SK-N-SH treated with all-trans-retinoic acid at 6 μM for 48 hours (cell line): Measurements from ENCODE around the gene BRD4.

Experiments
- ATAC-seq: fragments of 200-7000 bp; cut with Tn5 transposase; 3 replicates; pipeline ENCODE4 v1.9.1; 2020; ENCODE audit warnings: mild to moderate bottlenecking, moderate library complexity
- ARNTL ChIP-seq: fragments of 450-650 bp; formaldehyde crosslinking; IDR thresholded peaks from 2 replicates; pipeline ENCODE4 v1.5.0; 2020; ENCODE audit warnings: low read depth, mild to moderate bottlenecking, moderate library complexity, borderline replicate concordance
- BACH2 ChIP-seq: fragments of 250-450 bp; sonication (Bioruptor Pico); IDR thresholded peaks from 2 replicates; pipeline ENCODE4 v1.9.0; 2021; ENCODE audit warnings: mild to moderate bottlenecking, borderline replicate concordance
- CSDC2 ChIP-seq: fragments of 250-450 bp; sonication (Bioruptor Pico); IDR thresholded peaks from 2 replicates; pipeline ENCODE4 v1.5.0; 2020; ENCODE audit warnings: mild to moderate bottlenecking, moderate library complexity
- ESRRG ChIP-seq: fragments of 250-450 bp; sonication (Bioruptor Pico); IDR thresholded peaks from 2 replicates; pipeline ENCODE4 v1.6.1; 2021; ENCODE audit warnings: mild to moderate bottlenecking
- GLIS3 ChIP-seq: fragments of 250-450 bp; sonication (Bioruptor Pico); IDR thresholded peaks from 2 replicates; pipeline ENCODE4 v1.5.0; 2020; ENCODE audit warnings: mild to moderate bottlenecking, moderate library complexity
- ISL1 ChIP-seq: fragments of 250-450 bp; sonication (Bioruptor Pico); IDR thresholded peaks from 2 replicates; pipeline ENCODE4 v2.1.2; 2022; ENCODE audit warnings: mild to moderate bottlenecking, moderate library complexity
- OSR1 ChIP-seq: fragments of 250-450 bp; sonication (Bioruptor Pico); IDR thresholded peaks from 2 replicates; pipeline ENCODE4 v1.8.0; 2022; ENCODE audit warnings: moderate library complexity, mild to moderate bottlenecking, inconsistent platforms
- PPARA ChIP-seq: fragments of 250-450 bp; sonication (Bioruptor Pico); IDR thresholded peaks from 2 replicates; pipeline ENCODE4 v1.5.0; 2020; ENCODE audit warnings: mild to moderate bottlenecking, borderline replicate concordance
- SNAI2 ChIP-seq: fragments of 250-450 bp; sonication (Bioruptor Pico); IDR thresholded peaks from 2 replicates; pipeline ENCODE4 v1.5.0; 2020; ENCODE audit warnings: mild to moderate bottlenecking, moderate library complexity
- TOX ChIP-seq: fragments of 250-450 bp; sonication (Bioruptor Pico); IDR thresholded peaks from 2 replicates; pipeline ENCODE4 v1.8.0; 2021; ENCODE audit warnings: mild to moderate bottlenecking, moderate library complexity, borderline replicate concordance
- ZC3H10 ChIP-seq: fragments of 250-450 bp; sonication (Bioruptor Pico); IDR thresholded peaks from 2 replicates; pipeline ENCODE4 v1.5.1; 2021; ENCODE audit warnings: mild to moderate bottlenecking, moderate library complexity
- ZFP3 ChIP-seq: fragments of 250-450 bp; sonication (Bioruptor Pico); IDR thresholded peaks from 2 replicates; pipeline ENCODE4 v1.5.0; 2020; ENCODE audit warnings: mild to moderate bottlenecking, moderate library complexity
- ZFP30 ChIP-seq: fragments of 450-650 bp; formaldehyde crosslinking; IDR thresholded peaks from 2 replicates; pipeline ENCODE4 v1.5.0; 2022; ENCODE audit warnings: mild to moderate bottlenecking, moderate library complexity
- ZNF565 ChIP-seq: fragments of 450-650 bp; formaldehyde crosslinking; conservative IDR thresholded peaks from 2 replicates; pipeline ENCODE4 v1.5.0; 2020; ENCODE audit warnings: low read depth, mild to moderate bottlenecking, moderate library complexity
- ZNF70 ChIP-seq: fragments of 450-650 bp; formaldehyde crosslinking; IDR thresholded peaks from 2 replicates; pipeline ENCODE4 v1.5.0; 2020; ENCODE audit warnings: mild to moderate bottlenecking, moderate library complexity
- ZNF8 ChIP-seq: fragments of 450-650 bp; formaldehyde crosslinking; IDR thresholded peaks from 2 replicates; pipeline ENCODE4 v1.5.0; 2020; ENCODE audit warnings: mild to moderate bottlenecking, moderate library complexity
- TF ChIP-seq, protein P1 (sequence below): fragments of 250-450 bp; sonication (Bioruptor Pico); IDR thresholded peaks from 2 replicates; pipeline ENCODE4 v1.5.1; 2020; ENCODE audit warnings: low read depth, mild to moderate bottlenecking, moderate library complexity
- TF ChIP-seq, protein P2 (sequence below): fragments of 250-450 bp; sonication (Bioruptor Pico); IDR thresholded peaks from 2 replicates; pipeline ENCODE4 v1.5.1; 2021; ENCODE audit warnings: mild to moderate bottlenecking, moderate library complexity
- TF ChIP-seq, protein P3 (sequence below): fragments of 250-450 bp; sonication (Bioruptor Pico); IDR thresholded peaks from 2 replicates; pipeline ENCODE4 v1.5.0; 2020; ENCODE audit warnings: mild to moderate bottlenecking, moderate library complexity
- TF ChIP-seq, protein P4 (sequence below): fragments of 250-450 bp; sonication (Bioruptor Pico); IDR thresholded peaks from 2 replicates; pipeline ENCODE4 v1.8.0; 2021; ENCODE audit warnings: low read depth, mild to moderate bottlenecking, moderate library complexity, borderline replicate concordance

The BRD4 gene

DNA sequence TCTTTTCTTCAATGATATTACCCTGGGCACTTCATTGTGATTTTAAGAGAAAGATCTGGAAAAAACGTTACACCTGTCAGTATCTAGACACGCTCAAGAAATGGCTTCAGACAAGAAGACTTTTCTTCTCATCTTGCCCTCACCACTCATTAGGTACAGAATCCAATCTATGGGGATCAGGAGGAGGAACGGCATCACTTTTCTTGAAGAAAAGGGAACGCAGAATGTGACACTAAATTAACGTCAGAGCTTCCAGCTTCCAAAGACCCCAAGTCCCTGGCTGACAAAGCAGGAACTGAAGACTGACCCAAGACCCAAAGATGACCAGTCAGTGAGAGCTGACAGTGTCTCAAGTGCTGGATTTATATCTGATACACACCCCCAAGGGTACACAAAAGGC is 48.2 kb downstream of the BRD4 start:
- ATAC-seq, result no peak
- TF ChIP-seq ZNF8 (no peak), ZC3H10 (CRISPR knock-in tag) (no peak), ARNTL (CRISPR knock-in tag) (no peak), ZFP30 (CRISPR knock-in tag) (no peak), PPARA (CRISPR knock-in tag) (no peak)
- TF ChIP-seq, protein P1, sequence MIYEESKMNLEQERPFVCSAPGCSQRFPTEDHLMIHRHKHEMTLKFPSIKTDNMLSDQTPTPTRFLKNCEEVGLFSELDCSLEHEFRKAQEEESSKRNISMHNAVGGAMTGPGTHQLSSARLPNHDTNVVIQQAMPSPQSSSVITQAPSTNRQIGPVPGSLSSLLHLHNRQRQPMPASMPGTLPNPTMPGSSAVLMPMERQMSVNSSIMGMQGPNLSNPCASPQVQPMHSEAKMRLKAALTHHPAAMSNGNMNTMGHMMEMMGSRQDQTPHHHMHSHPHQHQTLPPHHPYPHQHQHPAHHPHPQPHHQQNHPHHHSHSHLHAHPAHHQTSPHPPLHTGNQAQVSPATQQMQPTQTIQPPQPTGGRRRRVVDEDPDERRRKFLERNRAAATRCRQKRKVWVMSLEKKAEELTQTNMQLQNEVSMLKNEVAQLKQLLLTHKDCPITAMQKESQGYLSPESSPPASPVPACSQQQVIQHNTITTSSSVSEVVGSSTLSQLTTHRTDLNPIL (CRISPR knock-in tag), result no peak

DNA sequence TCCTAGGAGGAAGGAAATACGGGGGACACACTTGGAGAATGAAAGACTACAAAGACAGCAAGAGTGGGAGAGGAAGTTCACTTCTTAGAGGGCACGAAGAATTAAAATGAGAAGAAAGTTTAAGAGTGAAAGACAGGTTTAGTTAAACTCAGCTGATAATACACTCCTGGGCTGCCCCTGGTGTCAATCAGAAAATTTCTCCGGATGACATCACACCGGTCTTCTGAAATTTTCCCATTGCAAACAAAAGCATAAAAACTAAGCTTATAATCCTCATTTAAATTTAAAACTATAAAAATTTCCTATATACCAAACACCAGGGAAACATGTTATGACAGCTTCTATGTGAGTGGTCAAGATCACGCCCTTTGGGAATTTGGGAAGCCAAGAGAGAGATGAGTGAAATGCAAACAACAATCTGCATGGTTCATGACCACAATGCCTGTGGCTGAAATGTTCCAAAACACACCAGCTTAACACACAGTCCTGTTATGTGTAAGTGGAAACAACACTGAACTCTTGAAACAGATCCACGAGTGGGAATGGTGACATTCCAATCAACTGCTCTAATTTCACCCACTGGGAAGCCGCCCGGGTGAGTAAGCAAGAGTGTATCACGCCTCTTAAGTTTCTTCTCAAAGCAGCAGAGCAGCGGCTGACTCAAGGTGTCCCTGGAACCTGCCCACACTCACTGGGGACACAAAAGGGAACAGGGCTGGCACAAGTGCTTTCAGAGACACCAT is 49.0 kb downstream of the BRD4 start:
- no peak for ATAC-seq
- TF ChIP-seq ZFP3 (CRISPR knock-in tag) (no peak), CSDC2 (no peak), ZNF565 (CRISPR knock-in tag) (no peak), PPARA (CRISPR knock-in tag) (no peak), OSR1 (no peak), ZFP30 (CRISPR knock-in tag) (no peak), GLIS3 (CRISPR knock-in tag) (no peak), BACH2 (no peak), ISL1 (no peak), SNAI2 (CRISPR knock-in tag) (no peak), ESRRG (no peak), ARNTL (CRISPR knock-in tag) (no peak)
- TF ChIP-seq, protein P2, sequence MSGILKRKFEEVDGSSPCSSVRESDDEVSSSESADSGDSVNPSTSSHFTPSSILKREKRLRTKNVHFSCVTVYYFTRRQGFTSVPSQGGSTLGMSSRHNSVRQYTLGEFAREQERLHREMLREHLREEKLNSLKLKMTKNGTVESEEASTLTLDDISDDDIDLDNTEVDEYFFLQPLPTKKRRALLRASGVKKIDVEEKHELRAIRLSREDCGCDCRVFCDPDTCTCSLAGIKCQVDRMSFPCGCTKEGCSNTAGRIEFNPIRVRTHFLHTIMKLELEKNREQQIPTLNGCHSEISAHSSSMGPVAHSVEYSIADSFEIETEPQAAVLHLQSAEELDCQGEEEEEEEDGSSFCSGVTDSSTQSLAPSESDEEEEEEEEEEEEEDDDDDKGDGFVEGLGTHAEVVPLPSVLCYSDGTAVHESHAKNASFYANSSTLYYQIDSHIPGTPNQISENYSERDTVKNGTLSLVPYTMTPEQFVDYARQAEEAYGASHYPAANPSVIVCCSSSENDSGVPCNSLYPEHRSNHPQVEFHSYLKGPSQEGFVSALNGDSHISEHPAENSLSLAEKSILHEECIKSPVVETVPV, result no peak
- TF ChIP-seq, protein P3, sequence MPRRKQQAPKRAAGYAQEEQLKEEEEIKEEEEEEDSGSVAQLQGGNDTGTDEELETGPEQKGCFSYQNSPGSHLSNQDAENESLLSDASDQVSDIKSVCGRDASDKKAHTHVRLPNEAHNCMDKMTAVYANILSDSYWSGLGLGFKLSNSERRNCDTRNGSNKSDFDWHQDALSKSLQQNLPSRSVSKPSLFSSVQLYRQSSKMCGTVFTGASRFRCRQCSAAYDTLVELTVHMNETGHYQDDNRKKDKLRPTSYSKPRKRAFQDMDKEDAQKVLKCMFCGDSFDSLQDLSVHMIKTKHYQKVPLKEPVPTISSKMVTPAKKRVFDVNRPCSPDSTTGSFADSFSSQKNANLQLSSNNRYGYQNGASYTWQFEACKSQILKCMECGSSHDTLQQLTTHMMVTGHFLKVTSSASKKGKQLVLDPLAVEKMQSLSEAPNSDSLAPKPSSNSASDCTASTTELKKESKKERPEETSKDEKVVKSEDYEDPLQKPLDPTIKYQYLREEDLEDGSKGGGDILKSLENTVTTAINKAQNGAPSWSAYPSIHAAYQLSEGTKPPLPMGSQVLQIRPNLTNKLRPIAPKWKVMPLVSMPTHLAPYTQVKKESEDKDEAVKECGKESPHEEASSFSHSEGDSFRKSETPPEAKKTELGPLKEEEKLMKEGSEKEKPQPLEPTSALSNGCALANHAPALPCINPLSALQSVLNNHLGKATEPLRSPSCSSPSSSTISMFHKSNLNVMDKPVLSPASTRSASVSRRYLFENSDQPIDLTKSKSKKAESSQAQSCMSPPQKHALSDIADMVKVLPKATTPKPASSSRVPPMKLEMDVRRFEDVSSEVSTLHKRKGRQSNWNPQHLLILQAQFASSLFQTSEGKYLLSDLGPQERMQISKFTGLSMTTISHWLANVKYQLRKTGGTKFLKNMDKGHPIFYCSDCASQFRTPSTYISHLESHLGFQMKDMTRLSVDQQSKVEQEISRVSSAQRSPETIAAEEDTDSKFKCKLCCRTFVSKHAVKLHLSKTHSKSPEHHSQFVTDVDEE (CRISPR knock-in tag), result no peak
- TF ChIP-seq, protein P1 (CRISPR knock-in tag), result no peak
- TF ChIP-seq, protein P4, sequence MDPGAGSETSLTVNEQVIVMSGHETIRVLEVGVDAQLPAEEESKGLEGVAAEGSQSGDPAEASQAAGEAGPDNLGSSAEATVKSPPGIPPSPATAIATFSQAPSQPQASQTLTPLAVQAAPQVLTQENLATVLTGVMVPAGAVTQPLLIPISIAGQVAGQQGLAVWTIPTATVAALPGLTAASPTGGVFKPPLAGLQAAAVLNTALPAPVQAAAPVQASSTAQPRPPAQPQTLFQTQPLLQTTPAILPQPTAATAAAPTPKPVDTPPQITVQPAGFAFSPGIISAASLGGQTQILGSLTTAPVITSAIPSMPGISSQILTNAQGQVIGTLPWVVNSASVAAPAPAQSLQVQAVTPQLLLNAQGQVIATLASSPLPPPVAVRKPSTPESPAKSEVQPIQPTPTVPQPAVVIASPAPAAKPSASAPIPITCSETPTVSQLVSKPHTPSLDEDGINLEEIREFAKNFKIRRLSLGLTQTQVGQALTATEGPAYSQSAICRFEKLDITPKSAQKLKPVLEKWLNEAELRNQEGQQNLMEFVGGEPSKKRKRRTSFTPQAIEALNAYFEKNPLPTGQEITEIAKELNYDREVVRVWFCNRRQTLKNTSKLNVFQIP (CRISPR knock-in tag), result no peak

DNA sequence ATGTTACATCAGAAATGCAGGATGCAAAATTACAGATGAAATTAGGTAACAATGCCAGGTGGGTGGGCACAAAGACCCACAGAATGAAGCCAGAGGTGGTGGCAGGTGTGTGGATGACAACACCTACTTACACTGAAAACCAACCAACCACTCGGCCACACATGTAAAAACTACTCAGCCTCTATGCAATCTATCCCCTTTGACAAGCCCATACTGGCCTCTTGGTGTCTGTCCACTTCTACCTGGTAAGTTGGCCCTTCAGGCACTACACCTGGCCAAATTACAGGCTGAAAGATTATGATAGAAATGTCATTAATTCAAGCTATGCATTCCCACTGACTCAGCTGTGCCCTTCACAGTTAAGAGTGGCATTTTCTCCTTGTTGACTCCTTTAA is 50.0 kb downstream of the BRD4 start:
- TF ChIP-seq ZNF565 (CRISPR knock-in tag), result no peak
- no peak for TF ChIP-seq TOX (CRISPR knock-in tag)
- no peak for TF ChIP-seq OSR1
- TF ChIP-seq ZC3H10 (CRISPR knock-in tag), result no peak
- TF ChIP-seq GLIS3 (CRISPR knock-in tag), result no peak
- TF ChIP-seq ARNTL (CRISPR knock-in tag), result no peak
- TF ChIP-seq CSDC2, result no peak
- TF ChIP-seq ZNF70, result no peak
- no peak for TF ChIP-seq ZNF8
- TF ChIP-seq ZFP30 (CRISPR knock-in tag), result no peak
- TF ChIP-seq, protein P3 (CRISPR knock-in tag), result no peak
- TF ChIP-seq BACH2, result no peak
- TF ChIP-seq, protein P1 (CRISPR knock-in tag), result no peak

More for the DNA sequence above, 50.0 kb downstream of the BRD4 start:
- no peak for ATAC-seq
